ENCODE measurements around the gene GRK4. TPM values are rescaled to one million over a fixed set of nuclear protein-coding genes. Genes with fewer than 3 reads are reported as not detected.

GRK4 gene
- total and polyA plus RNA-seq, 2 of the 8 experiments (the other 6 are each of a cell fraction or from before 2014, with no cell fraction given): 0.77 to 1.8 TPM

DNA sequence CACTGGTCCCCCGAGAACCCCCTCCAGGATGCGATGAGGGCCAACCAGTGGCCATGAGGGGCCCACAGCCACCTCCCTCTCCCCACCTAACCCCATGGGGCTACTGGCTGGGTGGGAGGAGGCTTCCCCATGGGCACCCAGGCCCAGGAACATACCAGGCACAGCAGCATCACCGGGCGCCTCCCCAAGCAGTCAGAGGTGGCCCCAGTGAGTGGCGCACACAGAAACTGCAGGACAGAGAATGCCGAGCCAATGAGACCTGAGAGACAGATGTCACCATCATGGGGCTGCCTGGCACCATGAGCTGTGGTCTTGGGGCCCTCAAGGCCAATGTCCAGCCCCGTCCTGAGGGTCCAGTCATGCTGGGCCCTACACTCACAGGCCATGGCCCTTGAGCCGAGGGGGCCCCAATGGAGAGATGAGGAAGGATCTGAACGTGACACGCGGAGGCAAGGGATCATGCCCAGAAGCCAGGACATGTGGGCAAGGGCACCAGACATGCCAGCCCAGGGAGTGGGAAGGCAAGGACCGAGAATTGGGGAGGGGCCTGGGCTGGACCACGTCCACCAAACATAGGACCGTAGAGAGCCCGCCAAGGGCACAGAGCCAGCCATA lies 30.3 kb upstream of the GRK4 start (continued):
- TF ChIP-seq MAFK (IDR thresholded peaks at IDR 0.05; ENCODE audit: low read depth, low read length): no peak
- TF ChIP-seq CHD2 (IDR thresholded peaks at IDR 0.05; ENCODE audit: low read length): no peak
- no peak for TF ChIP-seq HDAC6 (IDR thresholded peaks at IDR 0.05; ENCODE audit: low read depth, low read length)
